AG04449 (cell line): ENCODE measurements around the gene CRACDL.

Experiments used
- CTCF ChIA-PET: fragments of 350-600 bp; formaldehyde crosslinking; extraction: SDS; loops from one replicate; lab custom pipeline; 2021; ENCODE audit warnings: antibody characterized with exemption; lab: Yijun Ruan, JAX
- POLR2A ChIA-PET: fragments of 400-600, 350-600 bp; formaldehyde crosslinking; extraction: SDS; loops from one replicate; lab custom pipeline; 2020; ENCODE audit warnings: antibody characterized with exemption, inconsistent platforms; lab: Yijun Ruan, JAX
- DNase-seq: peaks from one replicate; pipeline ENCODE4 v3.0.0-alpha.2; 2010; ENCODE audit warnings: low read depth, low spot score
- H3K4me3 ChIP-seq: 2 replicates; pipeline ENCODE4 v1.5.1; 2011; ENCODE audit warnings: low read depth, mild to moderate bottlenecking, control low read depth, low read length
- TF ChIP-seq, protein P1 (sequence below): IDR thresholded peaks from one replicate; pipeline ENCODE4 v1.5.1; 2011; ENCODE audit warnings: mild to moderate bottlenecking, moderate library complexity, low read length, control low read depth, inconsistent platforms; ENCODE audit not compliant: insufficient read depth; ENCODE audit errors: missing control alignments

The CRACDL gene

DNA sequence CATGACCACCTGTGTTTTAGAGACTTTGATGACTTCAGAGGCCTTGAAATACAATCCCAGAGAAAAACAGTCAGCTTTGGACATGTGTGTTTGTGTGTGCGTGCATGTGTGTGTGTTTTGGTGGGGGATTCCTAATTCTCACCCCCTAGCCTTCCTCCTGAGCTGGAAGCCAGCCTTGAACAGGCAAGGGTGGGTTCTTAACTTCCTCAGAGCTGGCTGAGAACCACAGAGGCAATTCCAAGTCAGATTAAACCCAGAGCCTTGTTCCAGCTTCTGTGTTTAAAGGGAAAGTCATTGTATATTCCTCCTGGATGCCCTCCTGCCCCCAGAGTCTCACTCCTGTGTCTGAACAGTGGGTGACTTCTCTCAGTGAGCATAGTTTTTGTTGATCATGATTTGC is 159.9 kb downstream of the CRACDL start:
- ChIA-PET CTCF (no interaction called here), POLR2A (no interaction called here)
- TF ChIP-seq, protein P1, sequence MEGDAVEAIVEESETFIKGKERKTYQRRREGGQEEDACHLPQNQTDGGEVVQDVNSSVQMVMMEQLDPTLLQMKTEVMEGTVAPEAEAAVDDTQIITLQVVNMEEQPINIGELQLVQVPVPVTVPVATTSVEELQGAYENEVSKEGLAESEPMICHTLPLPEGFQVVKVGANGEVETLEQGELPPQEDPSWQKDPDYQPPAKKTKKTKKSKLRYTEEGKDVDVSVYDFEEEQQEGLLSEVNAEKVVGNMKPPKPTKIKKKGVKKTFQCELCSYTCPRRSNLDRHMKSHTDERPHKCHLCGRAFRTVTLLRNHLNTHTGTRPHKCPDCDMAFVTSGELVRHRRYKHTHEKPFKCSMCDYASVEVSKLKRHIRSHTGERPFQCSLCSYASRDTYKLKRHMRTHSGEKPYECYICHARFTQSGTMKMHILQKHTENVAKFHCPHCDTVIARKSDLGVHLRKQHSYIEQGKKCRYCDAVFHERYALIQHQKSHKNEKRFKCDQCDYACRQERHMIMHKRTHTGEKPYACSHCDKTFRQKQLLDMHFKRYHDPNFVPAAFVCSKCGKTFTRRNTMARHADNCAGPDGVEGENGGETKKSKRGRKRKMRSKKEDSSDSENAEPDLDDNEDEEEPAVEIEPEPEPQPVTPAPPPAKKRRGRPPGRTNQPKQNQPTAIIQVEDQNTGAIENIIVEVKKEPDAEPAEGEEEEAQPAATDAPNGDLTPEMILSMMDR = no peak
- no peak for DNase-seq
- no peak overlapping the region for H3K4me3 ChIP-seq

DNA sequence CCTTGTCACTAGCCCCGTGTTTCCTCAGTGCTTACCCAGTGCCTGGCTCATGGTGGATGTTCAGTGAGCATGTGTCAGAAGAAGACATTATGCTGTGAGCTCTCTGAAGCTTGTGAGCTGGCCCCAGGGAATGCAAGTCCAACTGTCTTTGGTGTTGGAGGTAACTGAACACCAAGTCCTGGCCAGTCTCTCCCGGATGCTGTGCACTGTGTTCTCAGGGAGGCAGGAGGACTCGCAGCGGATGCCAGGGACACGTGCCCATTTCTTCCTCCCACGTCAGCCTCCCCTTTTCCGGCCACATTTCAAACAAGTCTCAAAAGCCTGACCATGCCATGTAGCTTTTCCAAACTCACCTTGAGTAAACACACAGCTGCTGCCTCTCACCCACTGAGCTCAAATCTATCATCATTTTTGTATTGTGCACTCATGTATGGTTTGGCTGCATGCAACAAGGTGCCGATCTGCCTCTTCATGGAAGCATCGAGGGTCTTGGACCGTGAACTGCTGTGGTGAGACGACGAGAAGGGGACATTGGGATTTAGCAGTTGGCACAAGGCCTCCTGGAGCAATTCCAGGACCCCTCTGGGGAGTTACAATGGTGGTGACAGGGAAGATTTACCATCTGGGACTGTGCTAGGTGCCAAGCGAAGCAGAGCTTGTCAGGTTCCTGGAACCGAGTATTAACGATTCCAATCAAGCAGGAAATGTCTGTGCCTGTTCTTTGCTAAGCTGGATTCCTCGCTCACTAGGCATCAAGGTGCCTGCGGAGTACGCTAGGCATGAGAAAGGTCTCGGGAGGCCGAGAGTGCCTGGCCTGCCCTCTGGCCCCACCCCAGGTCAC is 160.7 kb downstream of the CRACDL start:
- POLR2A ChIA-PET = no interaction called here
- CTCF ChIA-PET = interaction anchor here (0.7 kb wide), 1 partner anchor 9 kb away, joined by 3 read pairs; no protein-coding TSS in a partner anchor
- TF ChIP-seq, protein P1 = no peak
- H3K4me3 ChIP-seq = no peak overlapping the region
- no peak for DNase-seq

DNA sequence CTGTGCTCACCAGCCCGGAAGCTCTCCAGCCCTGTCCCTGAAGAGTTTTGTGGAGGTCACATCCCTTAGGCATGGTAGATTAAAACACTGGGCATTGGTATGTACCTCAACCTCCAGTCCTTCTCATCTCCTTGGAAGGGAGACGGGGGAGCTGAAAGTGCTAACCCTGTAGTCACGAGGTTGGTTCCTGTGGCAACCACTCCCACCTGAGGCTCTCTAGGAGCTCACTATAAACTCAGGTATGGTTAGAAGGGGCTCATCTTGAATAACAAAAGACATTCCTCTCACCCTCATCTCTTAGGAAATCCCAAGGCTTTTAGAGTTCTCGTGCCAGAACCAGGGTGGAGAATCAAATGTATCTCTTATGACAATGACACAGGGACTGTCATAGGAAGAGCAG is 162.1 kb downstream of the CRACDL start:
- TF ChIP-seq, protein P1 = no peak
- no peak overlapping the region for H3K4me3 ChIP-seq
- DNase-seq = no peak
- ChIA-PET CTCF (no interaction called here), POLR2A (no interaction called here)

DNA sequence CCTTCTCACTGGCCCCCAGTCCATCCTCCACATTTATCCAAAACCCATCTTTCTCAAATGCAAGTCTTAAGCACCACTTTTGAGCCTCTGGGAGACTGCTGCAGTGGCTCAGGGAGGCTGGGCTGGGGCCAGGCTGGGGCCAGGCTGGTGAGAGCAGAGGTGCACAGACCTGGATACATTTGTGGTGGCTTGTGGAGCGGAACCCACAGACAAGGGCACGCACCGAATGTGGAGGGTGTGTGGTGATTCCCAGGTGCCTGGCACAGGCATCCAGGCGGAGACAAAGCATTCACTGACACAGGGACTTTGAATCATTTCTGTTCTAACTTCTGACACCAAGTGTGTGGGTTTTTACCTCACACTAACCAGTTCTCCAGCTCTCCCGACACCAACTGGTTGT is 162.9 kb downstream of the CRACDL start:
- TF ChIP-seq, protein P1 = no peak
- ChIA-PET POLR2A (no interaction called here), CTCF (no interaction called here)
- no peak overlapping the region for H3K4me3 ChIP-seq
- no peak for DNase-seq

DNA sequence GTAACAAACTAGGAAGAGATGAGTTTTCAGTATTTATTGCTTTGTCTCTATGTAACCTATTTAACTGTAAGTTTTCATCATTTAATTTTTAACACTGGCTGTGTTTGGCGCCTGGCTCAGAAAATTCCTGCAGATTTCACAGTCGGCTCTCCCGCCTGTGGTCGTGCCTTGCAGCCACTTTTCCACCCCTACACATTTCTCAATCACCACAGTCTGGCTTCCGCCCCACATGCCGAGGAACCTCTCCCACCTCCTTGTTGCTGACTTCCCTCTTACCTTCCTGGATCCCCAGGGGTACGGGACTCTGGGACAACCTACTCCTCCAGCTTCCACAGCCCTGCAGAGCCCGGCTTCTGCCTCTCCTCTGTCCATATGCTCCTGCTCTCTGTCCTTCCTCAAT is 163.5 kb downstream of the CRACDL start:
- CTCF ChIA-PET = no interaction called here
- POLR2A ChIA-PET = no interaction called here
- no peak overlapping the region for H3K4me3 ChIP-seq
- no peak for DNase-seq
- TF ChIP-seq, protein P1 = no peak

DNA sequence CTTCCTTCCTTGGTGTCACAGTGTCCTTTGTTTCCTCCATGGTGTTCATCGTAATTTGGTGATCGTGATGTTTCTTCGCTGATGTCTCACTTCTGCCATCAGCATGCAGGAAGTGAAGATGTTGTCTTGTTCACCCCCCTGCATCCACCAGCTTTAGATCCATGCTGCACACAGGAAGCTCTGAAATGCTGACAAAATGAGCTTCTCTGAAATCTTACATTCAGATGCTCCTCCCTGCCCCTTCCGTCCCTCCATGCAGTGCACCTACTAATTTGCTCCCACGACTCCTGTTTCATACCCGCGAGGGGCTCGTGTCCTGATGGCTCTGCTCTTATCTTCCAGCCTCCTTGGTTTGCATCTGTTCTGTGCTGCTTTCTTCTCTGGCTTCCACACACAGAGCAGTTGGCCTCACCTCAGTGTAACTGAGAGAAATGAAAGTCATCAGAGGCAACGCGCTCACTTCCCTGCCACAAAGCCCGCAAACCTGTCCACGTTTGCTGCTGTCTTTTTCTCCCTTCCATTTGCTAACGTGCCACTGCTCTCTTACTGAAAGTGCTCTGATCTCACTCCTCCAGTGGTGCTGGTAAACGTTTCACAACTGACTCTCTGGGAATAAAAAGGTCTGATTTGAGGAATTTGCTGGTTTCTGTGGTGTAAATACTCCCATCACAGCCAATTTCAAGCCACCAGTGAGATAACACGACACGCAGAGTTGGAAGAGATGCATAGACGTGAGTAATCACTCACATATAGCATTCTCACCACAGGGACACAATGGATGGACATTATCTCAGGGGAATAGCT is 164.1 kb downstream of the CRACDL start:
- TF ChIP-seq, protein P1 = no peak
- no peak for DNase-seq
- POLR2A ChIA-PET = no interaction called here
- CTCF ChIA-PET = no interaction called here
- H3K4me3 ChIP-seq = no peak overlapping the region
